B cell (primary cell): ENCODE data around the gene SPPL3.

Source experiments
- CTCF ChIP-seq: fragments of 200-600 bp; IDR thresholded peaks from one replicate; pipeline ENCODE4 v1.8.0; 2022; ENCODE audit warnings: antibody characterized with exemption, mild to moderate bottlenecking
- EZH2 ChIP-seq: IDR thresholded peaks from 2 replicates; pipeline ENCODE4 v1.6.1; 2012; ENCODE audit warnings: borderline replicate concordance, low read depth, mild to moderate bottlenecking, moderate library complexity, low read length; ENCODE audit not compliant: insufficient read depth, poor library complexity, severe bottlenecking

GRCh38 chr12:120904197-120904773, at the start of gene SPPL3:
- TF ChIP-seq CTCF (no peak), EZH2 (no peak)
